HCT116 (cell line): ENCODE data around the gene SLIT1. TPM values are rescaled to one million over a fixed set of nuclear protein-coding genes. Genes with fewer than 3 reads are reported as not detected.

Experiments
- ATAC-seq: fragments of 200-7000 bp; cut with Tn5 transposase; 2 replicates; pipeline ENCODE4 v1.9.1; 2020; ENCODE audit warnings: mild to moderate bottlenecking, moderate library complexity
- BruUV-seq: library from RNA; stranded (reverse); fragments of 400-500 nt; replicated peaks from 2 replicates; lab custom pipeline; 2021; lab: Mats Ljungman, UMichigan
- CTCF ChIA-PET: fragments of 300-600 bp; sonication (Branson Sonifier 250); formaldehyde crosslinking; loops from one replicate; lab custom pipeline; 2021; ENCODE audit warnings: antibody characterized with exemption; lab: Charles Lee
- POLR2A ChIA-PET: fragments of 300-600, 350-600 bp; sonication (Branson Sonifier 250); formaldehyde crosslinking; loops from one replicate; lab custom pipeline; 2021; ENCODE audit warnings: antibody characterized with exemption; lab: Charles Lee
- RAD21 ChIA-PET, 2 experiments: fragments of 300-600 bp; sonication (Branson Sonifier 250); formaldehyde crosslinking; loops; one replicate each; lab custom pipeline; 2023; ENCODE audit warnings: low total read pairs in 2 of 2; ENCODE audit not compliant: uncharacterized antibody in 2 of 2, unreplicated experiment in 2 of 2, low non-redundant PET in 1 of 2; lab: Charles Lee
- DNase-seq: peaks from one replicate; pipeline ENCODE4 v3.0.0-alpha.2; 2010; ENCODE audit warnings: low read depth, low spot score
- H2AFZ ChIP-seq: fragments of 200-600 bp; shearing (Covaris generic), sonication (generic); 2 replicates; pipeline ENCODE4 v1.6.1; 2017; ENCODE audit warnings: low read depth, mixed run types, mixed read lengths, antibody characterized with exemption, low read length; ENCODE audit not compliant: poor library complexity, severe bottlenecking
- H3K27ac ChIP-seq: 2 replicates; pipeline ENCODE4 v1.5.1; 2012; ENCODE audit warnings: low read depth, low read length
- H3K27me3 ChIP-seq: fragments of 200-600 bp; sonication (generic); 2 replicates; pipeline ENCODE4 v1.6.1; 2016; ENCODE audit warnings: mixed run types, low read length, mixed read lengths; ENCODE audit not compliant: insufficient read depth
- H3K36me3 ChIP-seq, 2 experiments: fragments of 200-500 bp in 1 of 2; fragments of 200-600 bp in 1 of 2; sonication (Bioruptor generic) in 1 of 2; sonication (generic) in 1 of 2; 2 replicates each; pipeline versions ENCODE4 v1.5.1 to v1.6.1; 2014 to 2016; ENCODE audit warnings: low read length in 2 of 2, inconsistent platforms in 1 of 2, mixed read lengths in 1 of 2, mixed run types in 1 of 2; ENCODE audit not compliant: insufficient read depth in 2 of 2, control insufficient read depth in 1 of 2
- H3K4me1 ChIP-seq, 2 experiments: fragments of 200-600 bp in 1 of 2; sonication (generic) in 1 of 2; 2 replicates each; pipeline versions ENCODE4 v1.5.1 to v1.6.1; 2012 to 2017; ENCODE audit warnings: low read length in 2 of 2, inconsistent platforms in 1 of 2, mild to moderate bottlenecking in 1 of 2, mixed read lengths in 1 of 2, mixed run types in 1 of 2, moderate library complexity in 1 of 2; ENCODE audit not compliant: insufficient read depth in 2 of 2, control insufficient read depth in 1 of 2
- H3K4me2 ChIP-seq: fragments of 200-600 bp; sonication (generic); 2 replicates; pipeline ENCODE4 v1.6.1; 2017; ENCODE audit warnings: mixed run types, low read length, mixed read lengths
- H3K4me3 ChIP-seq, 2 experiments: fragments of 200-600 bp in 1 of 2; sonication (generic) in 1 of 2; replicated peaks in 1 of 2; 2 replicates each; pipeline ENCODE4 v1.5.1; 2011 to 2016; ENCODE audit warnings: low read length in 2 of 2, control low read depth in 1 of 2, low read depth in 1 of 2, mild to moderate bottlenecking in 1 of 2, mixed read lengths in 1 of 2, mixed run types in 1 of 2
- H3K79me2 ChIP-seq: fragments of 200-600 bp; sonication (generic); 2 replicates; pipeline ENCODE4 v1.6.1; 2017; ENCODE audit warnings: mild to moderate bottlenecking, mixed run types, low read length, moderate library complexity, mixed read lengths; ENCODE audit not compliant: insufficient read depth
- H3K9ac ChIP-seq: fragments of 200-600 bp; sonication (generic); 2 replicates; pipeline ENCODE4 v1.6.1; 2016; ENCODE audit warnings: low read length, mixed read lengths
- H3K9me2 ChIP-seq: fragments of 200-600 bp; sonication (generic), shearing (Covaris generic); 2 replicates; pipeline ENCODE4 v1.6.1; 2017; ENCODE audit warnings: mixed run types, mild to moderate bottlenecking, moderate library complexity; ENCODE audit not compliant: insufficient read depth
- H3K9me3 ChIP-seq, 2 experiments: fragments of 200-500 bp in 1 of 2; fragments of 200-600 bp in 1 of 2; sonication (Bioruptor generic) in 1 of 2; sonication (generic) in 1 of 2; 2 replicates each; pipeline ENCODE4 v1.6.1; 2014 to 2017; ENCODE audit warnings: low read length in 2 of 2, mixed read lengths in 2 of 2, inconsistent platforms in 1 of 2, low read depth in 1 of 2, mild to moderate bottlenecking in 1 of 2, mixed run types in 1 of 2, moderate library complexity in 1 of 2; ENCODE audit not compliant: control insufficient read depth in 1 of 2, insufficient read depth in 1 of 2
- H4K20me1 ChIP-seq: fragments of 200-600 bp; sonication (generic), shearing (Covaris generic); 2 replicates; pipeline ENCODE4 v1.6.1; 2017; ENCODE audit warnings: mixed run types, mild to moderate bottlenecking, moderate library complexity; ENCODE audit not compliant: insufficient read depth
- ATF3 ChIP-seq: IDR thresholded peaks from 2 replicates; pipeline ENCODE4 v1.6.1; 2012
- CBX3 ChIP-seq: IDR thresholded peaks from 2 replicates; pipeline ENCODE4 v1.6.1; 2012; ENCODE audit warnings: low read depth
- CTCF ChIP-seq, 3 experiments: fragments of 200-600 bp in 1 of 3; sonication (generic) in 1 of 3; IDR thresholded peaks in 2 of 3; conservative IDR thresholded peaks in 1 of 3; 2 replicates each; pipeline ENCODE4 v1.5.1; 2012 to 2017; ENCODE audit warnings: low read depth in 2 of 3, low read length in 2 of 3, antibody characterized with exemption in 1 of 3, borderline replicate concordance in 1 of 3, control low read depth in 1 of 3, mild to moderate bottlenecking in 1 of 3, mixed read lengths in 1 of 3, mixed run types in 1 of 3, moderate library complexity in 1 of 3; ENCODE audit not compliant: insufficient read depth in 1 of 3
- EGR1 ChIP-seq: IDR thresholded peaks from 2 replicates; pipeline ENCODE4 v1.6.1; 2012; ENCODE audit warnings: low read depth
- ELF1 ChIP-seq: IDR thresholded peaks from 2 replicates; pipeline ENCODE4 v1.6.1; 2012; ENCODE audit warnings: low read depth, borderline replicate concordance
- EZH2 ChIP-seq: fragments of 200-600 bp; sonication (generic); IDR thresholded peaks from 2 replicates; pipeline ENCODE4 v1.6.1; 2017; ENCODE audit warnings: antibody characterized with exemption, mixed run types
- EZH2phosphoT487 ChIP-seq: fragments of 200-600 bp; IDR thresholded peaks from 2 replicates; pipeline ENCODE4 v1.6.1; 2018; ENCODE audit warnings: antibody characterized with exemption, borderline replicate concordance
- FOSL1 ChIP-seq: IDR thresholded peaks from 2 replicates; pipeline ENCODE4 v1.6.1; 2012; ENCODE audit warnings: low read depth
- MAX ChIP-seq: IDR thresholded peaks from 2 replicates; pipeline ENCODE4 v1.6.1; 2012
- POLR2A ChIP-seq: IDR thresholded peaks from 2 replicates; pipeline ENCODE4 v1.7.0; 2011; ENCODE audit warnings: borderline replicate concordance; ENCODE audit not compliant: insufficient read depth, insufficient read length; ENCODE audit errors: extremely low read depth
- RAD21 ChIP-seq: IDR thresholded peaks from 2 replicates; pipeline ENCODE4 v1.6.1; 2012; ENCODE audit warnings: low read depth, mild to moderate bottlenecking
- SP1 ChIP-seq: IDR thresholded peaks from 2 replicates; pipeline ENCODE4 v1.6.1; 2012; ENCODE audit warnings: low read depth
- TCF7L2 ChIP-seq: IDR thresholded peaks from 2 replicates; pipeline ENCODE4 v1.7.0; 2011; ENCODE audit warnings: borderline replicate concordance, inconsistent platforms; ENCODE audit not compliant: insufficient read depth, insufficient read length; ENCODE audit errors: extremely low read depth
- YY1 ChIP-seq: IDR thresholded peaks from 2 replicates; pipeline ENCODE4 v1.6.1; 2011; ENCODE audit warnings: low read length, low read depth, moderate library complexity, mild to moderate bottlenecking; ENCODE audit not compliant: insufficient replicate concordance; ENCODE audit errors: extremely low read depth
- intact Hi-C: fragments of 100-400 bp; cut with micrococcal nuclease; formaldehyde crosslinking; loops from 2 replicates; pipeline ENCODE4 v1.10.0; 2022
- total RNA-seq: library from RNA; stranded (reverse); gene quantifications from one replicate; pipeline ENCODE4 v1.2.1, GENCODE V29; 2021; ENCODE audit not compliant: unreplicated experiment

Gene SLIT1
- total RNA-seq, 1 experiment from 2014 or later = 0.42 TPM

GRCh38 chr10:97096261-97097083, 89.3 kb downstream of the SLIT1 start:
- Histone ChIP-seq H2AFZ (no peak overlapping the region), H3K4me3 (no peak overlapping the region), H3K9me2 (no peaks in the 10 kb centered on the region), H3K9ac (no peak overlapping the region), H3K4me1 (no peaks in the 10 kb centered on the region), H4K20me1 (no peaks in the 10 kb centered on the region), H3K4me2 (no peak overlapping the region), H3K36me3 (no peaks in the 10 kb centered on the region), H3K27me3 (peaks cover 30% of the 10 kb centered on the region), H3K27ac (no peak overlapping the region), H3K9me3 (no peaks in the 10 kb centered on the region), H3K79me2 (no peaks in the 10 kb centered on the region)
- ChIA-PET RAD21 (no interaction called here), POLR2A (no interaction called here), CTCF (interaction anchor here (1.2 kb wide), 1 partner anchor 59 kb away, joined by 3 read pairs; no protein-coding TSS in a partner anchor)
- BruUV-seq = no TSS peak
- ATAC-seq (no peak), DNase-seq (no peak)
- intact Hi-C loops = no loop called here
- TF ChIP-seq RAD21 (no peak), EZH2phosphoT487 (no peak)

GRCh38 chr10:97095701-97096260, 90.0 kb downstream of the SLIT1 start:
- no peak overlapping the region for H2AFZ ChIP-seq
- peaks cover 37% of the 10 kb centered on the region for H3K27me3 ChIP-seq
- RAD21 ChIA-PET = no interaction called here
- H3K9me2 ChIP-seq = no peaks in the 10 kb centered on the region
- no peaks in the 10 kb centered on the region for H3K36me3 ChIP-seq
- no peaks in the 10 kb centered on the region for H4K20me1 ChIP-seq
- POLR2A ChIA-PET = no interaction called here
- intact Hi-C loops = no loop called here
- no peak overlapping the region for H3K4me3 ChIP-seq
- CTCF ChIA-PET = interaction anchor here (1.2 to 2.5 kb wide), 2 partner anchors 23 to 58 kb away, joined by 3 to 6 read pairs; no protein-coding TSS in a partner anchor
- ATAC-seq (no peak), DNase-seq (no peak)
- H3K9ac ChIP-seq = no peak overlapping the region
- no peak overlapping the region for H3K27ac ChIP-seq
- no peaks in the 10 kb centered on the region for H3K9me3 ChIP-seq
- H3K4me1 ChIP-seq = no peaks in the 10 kb centered on the region
- no peak overlapping the region for H3K4me2 ChIP-seq
- H3K79me2 ChIP-seq = no peaks in the 10 kb centered on the region
- BruUV-seq = no TSS peak
- no peak for TF ChIP-seq YY1
- no peak for TF ChIP-seq SP1
- TF ChIP-seq MAX = no peak
- no peak for TF ChIP-seq EZH2
- no peak for TF ChIP-seq TCF7L2
- TF ChIP-seq CBX3 = no peak
- no peak for TF ChIP-seq ELF1
- no peak for TF ChIP-seq EGR1
- TF ChIP-seq FOSL1 = no peak
- TF ChIP-seq ATF3 = no peak
- TF ChIP-seq CTCF (IDR thresholded peaks at IDR 0.05 in 2 of 3, conservative IDR thresholded peaks at IDR 0.05 in 1 of 3; ENCODE audit: borderline replicate concordance in 1 of 3, insufficient read depth in 1 of 3, low read depth in 2 of 3, low read length in 2 of 3) = no peak
- TF ChIP-seq POLR2A = no peak
